ENCODE data around the gene ADM5.
A peak's percentile ranks its signal among the peaks of the same experiment; 100 is the strongest.

The ADM5 gene

GRCh38 chr19:49658566-49659442 is 30.6 kb upstream of the ADM5 start:
- no peak for DNase-seq

GRCh38 chr19:49660338-49660961 is 28.9 kb upstream of the ADM5 start:
- no peak for DNase-seq

- no peak for DNase-seq
Observed at GRCh38 chr19:49662011-49662410, 27.4 kb upstream of the ADM5 start.

- no peak for DNase-seq
Observed at GRCh38 chr19:49663224-49663623, 26.2 kb upstream of the ADM5 start.

GRCh38 chr19:49664171-49665035 is 25.0 kb upstream of the ADM5 start:
- peak; percentile 89 for DNase-seq

GRCh38 chr19:49665036-49665350 is 24.4 kb upstream of the ADM5 start:
- no peak for DNase-seq

- peak; percentile 98 for DNase-seq
Observed at GRCh38 chr19:49665351-49666119, 23.9 kb upstream of the ADM5 start, which contains the start of the genes BCL2L12 and IRF3. Gene BCL2L12, plus strand, starts transcription at chr19:49665933. Its CDS starts 760 bp downstream, at chr19:49666693. Gene IRF3, minus strand, starts transcription at chr19:49665857. Its CDS starts 1,019 bp downstream, at chr19:49664838.

GRCh38 chr19:49666120-49666444 is 23.3 kb upstream of the ADM5 start:
- DNase-seq, result no peak

- DNase-seq, result no peak
Observed at GRCh38 chr19:49667473-49667872, 21.9 kb upstream of the ADM5 start.

GRCh38 chr19:49669516-49669915 is 19.9 kb upstream of the ADM5 start:
- DNase-seq, result no peak

- no peak for DNase-seq
Observed at GRCh38 chr19:49672131-49672919, 17.1 kb upstream of the ADM5 start.

- DNase-seq, result no peak
Observed at GRCh38 chr19:49676136-49676783, 13.1 kb upstream of the ADM5 start.

GRCh38 chr19:49676784-49677230 is 12.6 kb upstream of the ADM5 start:
- DNase-seq, result peak; percentile 100

GRCh38 chr19:49677231-49677900 is 12.0 kb upstream of the ADM5 start, which contains the start of gene PRMT1:
Gene PRMT1, plus strand, starts transcription at chr19:49677271. Its CDS starts 10 bp downstream, at chr19:49677281.
- no peak for DNase-seq

GRCh38 chr19:49677901-49678674 is 11.3 kb upstream of the ADM5 start:
- DNase-seq, result peak; percentile 89

GRCh38 chr19:49678985-49679770 is 10.2 kb upstream of the ADM5 start:
- DNase-seq, result no peak

- DNase-seq, result no peak
Observed at GRCh38 chr19:49679771-49680413, 9.5 kb upstream of the ADM5 start.

Data from right forelimb (tissue), 1 donor.